Kidney (tissue), 14 donors: ENCODE results near the gene EXOC3L1. TPM values are rescaled to one million over a fixed set of nuclear protein-coding genes. Genes with fewer than 3 reads are reported as not detected.
A peak's percentile ranks its signal among the peaks of the same experiment; 100 is the strongest.

ENCODE experiments used
- DNase-seq, 5 donors: peaks; one replicate each; pipeline ENCODE4 v3.0.0-alpha.2; 2013 to 2020
- FAIRE-seq: peaks from 2 replicates; lab custom pipeline; 2012; peaks lifted over from hg19 to GRCh38; lab: Jason Lieb, UNC
- H3K27ac ChIP-seq, 2 donors: one replicate each; pipeline ENCODE4 v1.7.0; 2013; ENCODE audit warnings: low read depth in 2 of 2, low read length in 2 of 2, inconsistent platforms in 1 of 2
- H3K27me3 ChIP-seq: one replicate; pipeline ENCODE4 v1.7.1; 2013; ENCODE audit warnings: low read length, inconsistent platforms; ENCODE audit not compliant: control insufficient read depth, insufficient read depth
- H3K36me3 ChIP-seq, 3 donors: one replicate each; pipeline versions ENCODE4 v1.7.0 to v1.7.1; 2013; ENCODE audit warnings: low read length in 3 of 3, control low read depth in 1 of 3, inconsistent platforms in 1 of 3; ENCODE audit not compliant: insufficient read depth in 3 of 3, control insufficient read depth in 2 of 3
- H3K4me1 ChIP-seq, 3 donors: one replicate each; pipeline versions ENCODE4 v1.7.0 to v1.7.1; 2013; ENCODE audit warnings: low read length in 3 of 3, inconsistent platforms in 1 of 3, low read depth in 1 of 3; ENCODE audit not compliant: control insufficient read depth in 2 of 3, insufficient read depth in 2 of 3
- H3K4me3 ChIP-seq, 3 donors: one replicate each; pipeline versions ENCODE4 v1.7.0 to v1.8.1; 2013; ENCODE audit warnings: low read length in 3 of 3, control low read depth in 1 of 3, inconsistent platforms in 1 of 3
- H3K9ac ChIP-seq, 3 donors: one replicate each; pipeline versions ENCODE4 v1.7.0 to v1.7.1; 2013; ENCODE audit warnings: low read length in 3 of 3, control low read depth in 1 of 3, inconsistent platforms in 1 of 3
- H3K9me3 ChIP-seq, 3 donors: one replicate each; pipeline versions ENCODE4 v1.7.0 to v1.7.1; 2013; ENCODE audit warnings: low read length in 3 of 3, control low read depth in 1 of 3, inconsistent platforms in 1 of 3; ENCODE audit not compliant: control insufficient read depth in 2 of 3, insufficient read depth in 1 of 3
- intact Hi-C: fragments of 100-400 bp; cut with DNase I; formaldehyde crosslinking; loops from one replicate; pipeline ENCODE4 v1.11.1; 2022
- polyA plus RNA-seq: library from polyadenylated mRNA; stranded (reverse); fragments of 350-450 nt; fragmentation: Illumina TruSeq; extraction: RNeasy Lipid Tissue Mini Kit (QIAGEN cat#74804); gene quantifications from one replicate; pipeline ENCODE4 v1.2.3, GENCODE V29; 2014; ENCODE audit warnings: low read depth, low replicate concordance; ENCODE audit not compliant: insufficient read depth
- total RNA-seq: library from RNA; stranded (reverse); fragmentation: NEBNext Ultra II Directional; extraction: Animal tissue kit (Norgen Biotek cat#: 25700); gene quantifications from one replicate; pipeline ENCODE4 v1.2.1, GENCODE V29; 2021
- TF ChIP-seq, protein P1 (sequence below): IDR thresholded peaks from 3 replicates; pipeline ENCODE4 v1.5.1; 2012; ENCODE audit warnings: mild to moderate bottlenecking, moderate library complexity, borderline replicate concordance; ENCODE audit not compliant: insufficient read depth; ENCODE audit errors: extremely low read depth
- donor health status: control.
- donor health status: control.
- donor health status: control.
- donor health status: control.
- donor health status: control.
- donor health status: DM: yes; HTN: yes; CAD: no.
- donor health status: Normal renal cell carcinoma (clear cell type).

EXOC3L1 gene
- total and polyA plus RNA-seq, 2 donors from 2014 or later = 7.2 to 9.9 TPM

DNA sequence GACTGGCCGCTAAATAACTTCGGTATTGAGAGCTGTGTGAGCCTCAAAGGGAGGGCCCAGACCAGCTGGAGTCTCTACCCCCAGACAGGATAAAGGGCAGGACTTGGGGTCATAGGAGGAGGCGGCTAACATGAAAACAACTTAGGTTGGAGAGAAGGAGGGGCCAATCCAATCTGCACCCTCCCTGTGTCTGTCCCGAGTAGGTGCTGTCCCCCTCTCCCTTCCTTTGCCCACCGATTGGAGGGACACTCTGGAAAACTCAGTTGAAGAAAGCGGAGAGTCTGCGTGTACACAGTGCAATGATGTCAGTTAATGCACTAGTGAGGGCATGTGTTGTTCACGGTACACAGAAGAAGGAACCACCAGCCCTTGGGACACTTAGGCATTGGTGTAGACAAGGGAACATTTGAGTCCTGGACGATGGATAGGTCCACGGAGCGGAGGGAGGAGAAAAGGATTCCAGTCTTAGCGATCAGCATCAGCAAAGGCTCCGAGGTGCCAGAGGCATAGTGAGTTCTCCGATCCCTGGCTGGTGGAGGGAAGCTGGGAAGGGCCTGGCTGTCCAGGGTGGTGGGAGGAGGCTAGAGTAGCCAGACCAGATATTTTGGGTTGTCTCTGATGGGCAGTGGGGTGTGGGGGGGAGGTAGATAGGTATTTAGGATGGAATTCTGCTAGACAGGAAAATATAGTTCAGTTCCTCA, 18.8 kb downstream of the EXOC3L1 start:
- DNase-seq (peak in 1 of 5 donors; percentile 46), FAIRE-seq (no peak)
- Histone ChIP-seq H3K9me3 (no peaks in the 10 kb centered on the region), H3K27ac (peak overlapping the region; percentile 85 to 89), H3K9ac (peak overlapping the region in 2 of 3 donors; percentile 80 to 94), H3K27me3 (peaks cover 37% of the 10 kb centered on the region), H3K4me1 (peaks cover 0 to 34% (median 9%) of the 10 kb centered on the region in 3 donors), H3K4me3 (peak overlapping the region in 2 of 3 donors; percentile 47 to 60), H3K36me3 (no peaks in the 10 kb centered on the region)
- TF ChIP-seq, protein P1, sequence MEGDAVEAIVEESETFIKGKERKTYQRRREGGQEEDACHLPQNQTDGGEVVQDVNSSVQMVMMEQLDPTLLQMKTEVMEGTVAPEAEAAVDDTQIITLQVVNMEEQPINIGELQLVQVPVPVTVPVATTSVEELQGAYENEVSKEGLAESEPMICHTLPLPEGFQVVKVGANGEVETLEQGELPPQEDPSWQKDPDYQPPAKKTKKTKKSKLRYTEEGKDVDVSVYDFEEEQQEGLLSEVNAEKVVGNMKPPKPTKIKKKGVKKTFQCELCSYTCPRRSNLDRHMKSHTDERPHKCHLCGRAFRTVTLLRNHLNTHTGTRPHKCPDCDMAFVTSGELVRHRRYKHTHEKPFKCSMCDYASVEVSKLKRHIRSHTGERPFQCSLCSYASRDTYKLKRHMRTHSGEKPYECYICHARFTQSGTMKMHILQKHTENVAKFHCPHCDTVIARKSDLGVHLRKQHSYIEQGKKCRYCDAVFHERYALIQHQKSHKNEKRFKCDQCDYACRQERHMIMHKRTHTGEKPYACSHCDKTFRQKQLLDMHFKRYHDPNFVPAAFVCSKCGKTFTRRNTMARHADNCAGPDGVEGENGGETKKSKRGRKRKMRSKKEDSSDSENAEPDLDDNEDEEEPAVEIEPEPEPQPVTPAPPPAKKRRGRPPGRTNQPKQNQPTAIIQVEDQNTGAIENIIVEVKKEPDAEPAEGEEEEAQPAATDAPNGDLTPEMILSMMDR = no peak
- intact Hi-C loops = no loop called here

- DNase-seq = peak; percentile 62 to 95 (median 77)
- H3K36me3 ChIP-seq = no peaks in the 10 kb centered on the region
- peak within 1 kb of the TSS in 2 of 3 donors; percentile 80 to 94 for H3K9ac ChIP-seq
- H3K27ac ChIP-seq = peak within 1 kb of the TSS; percentile 85 to 89
- no peak for FAIRE-seq
- H3K4me3 ChIP-seq = peak within 1 kb of the TSS in 2 of 3 donors; percentile 47 to 64
- intact Hi-C loops = no loop called here
- H3K9me3 ChIP-seq = no peaks in the 10 kb centered on the region
- peaks cover 37% of the 10 kb centered on the region for H3K27me3 ChIP-seq
- TF ChIP-seq, protein P1 = peak; percentile 11
- peaks cover 0 to 37% (median 9%) of the 10 kb centered on the region in 3 donors for H3K4me1 ChIP-seq
Observed at GRCh38 chr16:67170168-67170948, 19.6 kb downstream of the EXOC3L1 start, which contains the start of gene NOL3. Gene NOL3 (plus strand): TSS chr16:67170538.

DNA sequence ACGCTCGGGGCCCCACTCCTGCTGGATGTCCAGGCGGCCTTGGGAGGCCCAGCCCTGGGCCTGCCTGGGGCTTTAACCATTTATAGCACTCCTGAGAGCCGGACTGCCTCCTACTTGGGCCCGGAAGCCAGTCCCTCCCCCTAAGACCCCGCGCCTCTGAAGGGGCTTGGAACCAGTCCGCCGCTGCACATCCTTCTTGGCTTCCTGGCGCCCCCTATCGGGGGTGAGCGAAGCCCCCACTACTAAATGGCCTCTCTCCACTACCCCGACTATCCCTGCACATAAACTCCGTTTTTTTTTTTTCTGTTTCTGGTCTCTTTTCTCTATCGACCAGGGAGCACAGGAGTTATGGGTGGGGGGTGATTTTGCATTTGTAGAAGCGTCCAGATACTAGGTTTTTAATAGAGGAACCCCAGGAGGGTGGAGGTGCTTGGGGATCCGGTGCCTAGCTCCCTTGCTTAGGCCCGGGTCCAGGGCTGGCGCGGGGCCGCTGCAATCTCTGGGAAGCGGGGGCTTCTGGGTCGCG, 20.2 kb downstream of the EXOC3L1 start:
- Histone ChIP-seq H3K9ac (peak overlapping the region in 1 of 3 donors; percentile 73), H3K4me1 (peaks cover 0 to 41% (median 7%) of the 10 kb centered on the region in 3 donors), H3K4me3 (peak overlapping the region in 2 of 3 donors; percentile 36 to 64), H3K27me3 (peaks cover 37% of the 10 kb centered on the region), H3K36me3 (no peaks in the 10 kb centered on the region), H3K9me3 (no peaks in the 10 kb centered on the region), H3K27ac (peak overlapping the region; percentile 82 to 85)
- DNase-seq = peak in 4 of 5 donors; percentile 56 to 82 (median 72)
- intact Hi-C loops = no loop called here
- TF ChIP-seq, protein P1 = no peak
- FAIRE-seq = no peak
